A673 (cell line): ENCODE measurements around the gene ADAMTSL1. TPM values are rescaled to one million over a fixed set of nuclear protein-coding genes. Genes with fewer than 3 reads are reported as not detected.

Source experiments
- BruUV-seq: library from RNA; stranded (reverse); fragments of 400-500 nt; replicated peaks from 2 replicates; lab custom pipeline; 2021; lab: Mats Ljungman, UMichigan
- CTCF ChIA-PET: fragments of 300-600 bp; sonication (Branson Sonifier 250); formaldehyde crosslinking; loops from one replicate; lab custom pipeline; 2022; ENCODE audit warnings: antibody characterized with exemption; lab: Charles Lee
- POLR2A ChIA-PET: fragments of 300-600 bp; sonication (Branson Sonifier 250); formaldehyde crosslinking; loops from one replicate; lab custom pipeline; 2022; ENCODE audit warnings: antibody characterized with exemption; ENCODE audit not compliant: low non-redundant PET; lab: Charles Lee
- DNase-seq: peaks from one replicate; pipeline ENCODE4 v3.0.0-alpha.2; 2015; ENCODE audit warnings: low spot score
- H3K27ac ChIP-seq: fragments of 200-600 bp; sonication (generic); 2 replicates; pipeline ENCODE4 v1.5.1; 2016; ENCODE audit warnings: mixed run types, low read depth, mild to moderate bottlenecking, mixed read lengths, antibody characterized with exemption, low read length; ENCODE audit not compliant: poor library complexity, severe bottlenecking
- H3K27me3 ChIP-seq: fragments of 200-600 bp; sonication (generic); replicated peaks from 2 replicates; pipeline ENCODE4 v1.6.1; 2017; ENCODE audit warnings: mixed run types, low read depth, mild to moderate bottlenecking, mixed read lengths, antibody characterized with exemption, low read length; ENCODE audit not compliant: insufficient read depth, poor library complexity
- H3K36me3 ChIP-seq: fragments of 200-600 bp; sonication (generic); 2 replicates; pipeline ENCODE4 v1.6.1; 2016; ENCODE audit warnings: mixed run types, mild to moderate bottlenecking, mixed read lengths, antibody characterized with exemption, low read length; ENCODE audit not compliant: insufficient read depth, poor library complexity, severe bottlenecking
- H3K4me1 ChIP-seq: fragments of 200-600 bp; sonication (generic); 2 replicates; pipeline ENCODE4 v1.6.1; 2017; ENCODE audit warnings: mixed run types, mild to moderate bottlenecking, mixed read lengths, antibody characterized with exemption, low read length; ENCODE audit not compliant: insufficient read depth, poor library complexity, severe bottlenecking
- H3K4me3 ChIP-seq: fragments of 200-600 bp; sonication (generic); 2 replicates; pipeline ENCODE4 v1.5.1; 2016; ENCODE audit warnings: low read depth, mixed run types, mild to moderate bottlenecking, mixed read lengths, low read length; ENCODE audit not compliant: poor library complexity, severe bottlenecking
- H3K9me3 ChIP-seq: fragments of 200-600 bp; sonication (generic); 2 replicates; pipeline ENCODE4 v1.6.1; 2016; ENCODE audit warnings: mixed run types, low read depth, mild to moderate bottlenecking, mixed read lengths, antibody characterized with exemption, low read length; ENCODE audit not compliant: poor library complexity, severe bottlenecking
- CTCF ChIP-seq: fragments of 300-800, 200-600 bp; sonication (generic); conservative IDR thresholded peaks from 2 replicates; pipeline ENCODE4 v1.5.1; 2017; ENCODE audit warnings: low read depth, mild to moderate bottlenecking, antibody characterized with exemption, low read length, moderate library complexity, mixed read lengths
- EZH2 ChIP-seq: fragments of 200-600 bp; sonication (generic); IDR thresholded peaks from 2 replicates; pipeline ENCODE4 v1.6.1; 2017; ENCODE audit warnings: borderline replicate concordance, low read depth, mild to moderate bottlenecking, mixed read lengths, antibody characterized with exemption, low read length; ENCODE audit not compliant: poor library complexity, severe bottlenecking
- intact Hi-C: fragments of 100-400 bp; cut with micrococcal nuclease; formaldehyde crosslinking; loops from one replicate; pipeline ENCODE4 v1.10.0; 2022; ENCODE audit not compliant: unreplicated experiment
- total RNA-seq: library from RNA; stranded (reverse); gene quantifications from 2 replicates; pipeline ENCODE4 v1.2.3, GENCODE V29; 2021

The ADAMTSL1 gene
- total RNA-seq, 1 experiment from 2014 or later, result not detected

GRCh38 chr9:18452276-18452675 is 21.7 kb upstream of the ADAMTSL1 start:
- Histone ChIP-seq H3K27me3 (no peaks in the 10 kb centered on the region), H3K27ac (no peak overlapping the region), H3K4me1 (no peaks in the 10 kb centered on the region), H3K36me3 (no peaks in the 10 kb centered on the region), H3K4me3 (no peak overlapping the region), H3K9me3 (no peaks in the 10 kb centered on the region)
- no peak for TF ChIP-seq EZH2
- no peak for TF ChIP-seq CTCF
- DNase-seq, result no peak
- no TSS peak for BruUV-seq
- ChIA-PET POLR2A (no interaction called here), CTCF (interaction anchor here (1.0 kb wide), 1 partner anchor 10 kb away, joined by 3 read pairs; no protein-coding TSS in a partner anchor)
- intact Hi-C loops, result no loop called here

- Histone ChIP-seq H3K4me3 (no peak overlapping the region), H3K9me3 (no peaks in the 10 kb centered on the region), H3K27ac (no peak overlapping the region), H3K27me3 (no peaks in the 10 kb centered on the region), H3K4me1 (no peaks in the 10 kb centered on the region), H3K36me3 (no peaks in the 10 kb centered on the region)
- TF ChIP-seq EZH2 (no peak), CTCF (no peak)
- intact Hi-C loops, result no loop called here
- ChIA-PET CTCF (no interaction called here), POLR2A (no interaction called here)
- no TSS peak for BruUV-seq
- DNase-seq, result no peak
These were observed 17.2 kb upstream of the ADAMTSL1 start for GRCh38 chr9:18456624-18457237.

GRCh38 chr9:18457510-18457909 is 16.4 kb upstream of the ADAMTSL1 start:
- no peak overlapping the region for H3K27ac ChIP-seq
- TF ChIP-seq CTCF (no peak), EZH2 (no peak)
- POLR2A ChIA-PET, result no interaction called here
- no peaks in the 10 kb centered on the region for H3K36me3 ChIP-seq
- no peaks in the 10 kb centered on the region for H3K9me3 ChIP-seq
- no peak overlapping the region for H3K4me3 ChIP-seq
- no peaks in the 10 kb centered on the region for H3K4me1 ChIP-seq
- H3K27me3 ChIP-seq, result no peaks in the 10 kb centered on the region
- no peak for DNase-seq
- intact Hi-C loops, result no loop called here
- CTCF ChIA-PET, result no interaction called here
- no TSS peak for BruUV-seq
